GM18873 (cell line): ENCODE measurements around the gene VRK3.
A peak's percentile ranks its signal among the peaks of the same experiment; 100 is the strongest.

Experiments
- ATAC-seq: cut with Tn5 transposase; IDR thresholded peaks from one replicate; pipeline ENCODE4 v1.9.1; 2021; ENCODE audit warnings: mild to moderate bottlenecking, moderate library complexity, moderate number of reproducible peaks; ENCODE audit not compliant: unreplicated experiment, low FRiP score

VRK3 gene

GRCh38 chr19:50036908-50037307 is 11.7 kb upstream of the VRK3 start:
- ATAC-seq, result no peak

GRCh38 chr19:50030937-50031336 is 5.8 kb upstream of the VRK3 start:
- ATAC-seq, result no peak

- ATAC-seq, result no peak
Measured at GRCh38 chr19:50030225-50030624, 5.1 kb upstream of the VRK3 start.

- ATAC-seq, result no peak
Measured at GRCh38 chr19:50026550-50026906, 1.4 kb upstream of the VRK3 start.

- ATAC-seq, result peak; percentile 44
Measured at GRCh38 chr19:50025794-50026549, 800 bp upstream of the VRK3 start, which contains the start of gene ZNF473. Gene ZNF473 (plus strand): TSS chr19:50026005. CDS start chr19:50031083, 5,078 bp downstream.

- no peak for ATAC-seq
Measured at GRCh38 chr19:50024719-50025021, 502 bp downstream of the VRK3 start.

GRCh38 chr19:50022823-50023222 is 2.3 kb downstream of the VRK3 start:
- ATAC-seq, result no peak

GRCh38 chr19:50020481-50020880 is 4.7 kb downstream of the VRK3 start:
- ATAC-seq, result no peak

- no peak for ATAC-seq
Measured at GRCh38 chr19:50016225-50016807, 8.9 kb downstream of the VRK3 start.

GRCh38 chr19:50008532-50008931 is 16.6 kb downstream of the VRK3 start:
- ATAC-seq, result no peak

GRCh38 chr19:50007947-50008346 is 17.2 kb downstream of the VRK3 start:
- ATAC-seq, result no peak

GRCh38 chr19:50007170-50007569 is 18.0 kb downstream of the VRK3 start:
- ATAC-seq, result no peak

- no peak for ATAC-seq
Measured at GRCh38 chr19:50005428-50005827, 19.7 kb downstream of the VRK3 start.

- ATAC-seq, result no peak
Measured at GRCh38 chr19:50003810-50004419, 21.3 kb downstream of the VRK3 start.

- ATAC-seq, result no peak
Measured at GRCh38 chr19:50003254-50003788, 21.9 kb downstream of the VRK3 start.

- ATAC-seq, result no peak
Measured at GRCh38 chr19:50002386-50002960, 22.7 kb downstream of the VRK3 start.

- no peak for ATAC-seq
Measured at GRCh38 chr19:50001775-50002174, 23.4 kb downstream of the VRK3 start.

GRCh38 chr19:50000841-50001557 is 24.2 kb downstream of the VRK3 start:
- ATAC-seq, result no peak

- no peak for ATAC-seq
Measured at GRCh38 chr19:50000038-50000840, 24.9 kb downstream of the VRK3 start.
